CD4-positive, alpha-beta T cell (primary cell): Measurements from ENCODE around the gene HCN1. TPM values are rescaled to one million over a fixed set of nuclear protein-coding genes. Genes with fewer than 3 reads are reported as not detected.
"Not testable (repeated sequence)": the region's sequence is repeated elsewhere in the genome, so short reads cannot be mapped to it uniquely, and the experiment has no call there.

Experiments
- ATAC-seq: fragments of 200-7000 bp; cut with Tn5 transposase; one replicate; pipeline ENCODE4 v1.10.0; 2022; ENCODE audit warnings: mild to moderate bottlenecking; ENCODE audit not compliant: poor library complexity
- CTCF ChIA-PET: fragments of 350-600 bp; sonication (Branson Sonifier 250); formaldehyde crosslinking; loops from one replicate; lab custom pipeline; 2021; ENCODE audit warnings: antibody characterized with exemption, inconsistent platforms; lab: Charles Lee
- POLR2A ChIA-PET: fragments of 350-600 bp; sonication (Branson Sonifier 250); formaldehyde crosslinking; loops from one replicate; lab custom pipeline; 2021; ENCODE audit warnings: antibody characterized with exemption, inconsistent platforms; lab: Charles Lee
- DNase-seq, 14 experiments: peaks; one replicate each; pipeline ENCODE4 v3.0.0-alpha.2; 2013 to 2020; ENCODE audit warnings: mixed read lengths in 2 of 14
- H3K27ac ChIP-seq, 2 donors: one replicate each; pipeline versions ENCODE4 v1.5.1 to v1.7.0; 2013; ENCODE audit warnings: low read length in 2 of 2, low read depth in 1 of 2, mild to moderate bottlenecking in 1 of 2
- H3K27me3 ChIP-seq, 2 experiments: 1 replicate in 1 of 2; 2 replicates in 1 of 2; pipeline versions ENCODE4 v1.6.1 to v1.7.0; 2013; ENCODE audit warnings: low read length in 2 of 2, control low read depth in 1 of 2, mild to moderate bottlenecking in 1 of 2, moderate library complexity in 1 of 2; ENCODE audit not compliant: insufficient read depth in 2 of 2, control insufficient read depth in 1 of 2
- H3K36me3 ChIP-seq: one replicate; pipeline ENCODE4 v1.6.1; 2013; ENCODE audit warnings: low read length, control low read depth; ENCODE audit not compliant: insufficient read depth
- H3K4me1 ChIP-seq: one replicate; pipeline ENCODE4 v1.6.1; 2013; ENCODE audit warnings: low read length, control low read depth; ENCODE audit not compliant: insufficient read depth
- H3K4me3 ChIP-seq: one replicate; pipeline ENCODE4 v1.5.1; 2013; ENCODE audit warnings: mild to moderate bottlenecking, low read length, moderate library complexity
- H3K9me3 ChIP-seq, 2 experiments: 1 replicate in 1 of 2; 2 replicates in 1 of 2; pipeline versions ENCODE4 v1.6.1 to v1.7.0; 2013; ENCODE audit warnings: low read length in 2 of 2, mild to moderate bottlenecking in 2 of 2, control low read depth in 1 of 2, moderate library complexity in 1 of 2; ENCODE audit not compliant: control insufficient read depth in 1 of 2, insufficient read depth in 1 of 2
- H3K27ac Mint-ChIP-seq: one replicate; pipeline ENCODE4 v1.8.0; 2020; ENCODE audit warnings: mixed read lengths
- H3K27me3 Mint-ChIP-seq: one replicate; pipeline ENCODE4 v1.8.0; 2021; ENCODE audit warnings: mixed read lengths
- H3K36me3 Mint-ChIP-seq: one replicate; pipeline ENCODE4 v1.8.0; 2021; ENCODE audit warnings: low read depth, mixed read lengths
- H3K4me1 Mint-ChIP-seq: one replicate; pipeline ENCODE4 v1.8.0; 2021; ENCODE audit warnings: low read depth, mixed read lengths
- H3K4me3 Mint-ChIP-seq: one replicate; pipeline ENCODE4 v1.8.0; 2020; ENCODE audit warnings: mild to moderate bottlenecking, mixed read lengths
- H3K9me3 Mint-ChIP-seq: one replicate; pipeline ENCODE4 v1.8.0; 2020; ENCODE audit warnings: mixed read lengths
- intact Hi-C, 2 experiments: fragments of 100-400 bp; cut with DNase I in 1 of 2; cut with micrococcal nuclease in 1 of 2; formaldehyde crosslinking; loops; one replicate each; pipeline versions ENCODE4 v1.15.1 to v1.9.0; 2023 to 2025; cut with DNase I, micrococcal nuclease
- total RNA-seq, 174 experiments: library from RNA in 2 of 174; stranded (reverse) in 2 of 174; gene quantifications; one replicate each; pipeline ENCODE4 v1.2.3 and lab custom pipeline; 2021 to 2026
- TF ChIP-seq, protein P1 (sequence below): fragments of 200-600 bp; IDR thresholded peaks from one replicate; pipeline ENCODE4 v1.8.0; 2022; ENCODE audit warnings: antibody characterized with exemption, mild to moderate bottlenecking

HCN1 gene
- total RNA-seq, 2 experiments from 2014 or later, result not detected

DNA sequence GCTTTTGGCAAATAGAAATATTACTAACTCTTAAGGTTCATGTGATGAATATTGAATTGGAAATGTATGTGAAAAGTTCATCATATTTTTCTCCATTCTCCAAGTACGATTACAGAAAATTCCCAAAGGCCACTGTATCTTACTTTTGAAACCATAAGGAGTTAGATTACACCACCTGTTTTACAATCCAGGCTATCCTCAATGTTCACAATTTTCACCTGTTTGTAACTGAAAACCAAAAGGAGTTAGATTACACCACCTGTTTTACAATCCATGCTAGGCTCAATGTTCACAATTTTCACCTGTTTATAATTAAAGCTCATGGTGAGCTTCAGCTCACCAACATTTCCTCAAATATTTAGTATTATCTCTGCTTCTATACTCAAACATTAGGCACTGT is 188.0 kb downstream of the HCN1 start:
- ATAC-seq, result no peak

DNA sequence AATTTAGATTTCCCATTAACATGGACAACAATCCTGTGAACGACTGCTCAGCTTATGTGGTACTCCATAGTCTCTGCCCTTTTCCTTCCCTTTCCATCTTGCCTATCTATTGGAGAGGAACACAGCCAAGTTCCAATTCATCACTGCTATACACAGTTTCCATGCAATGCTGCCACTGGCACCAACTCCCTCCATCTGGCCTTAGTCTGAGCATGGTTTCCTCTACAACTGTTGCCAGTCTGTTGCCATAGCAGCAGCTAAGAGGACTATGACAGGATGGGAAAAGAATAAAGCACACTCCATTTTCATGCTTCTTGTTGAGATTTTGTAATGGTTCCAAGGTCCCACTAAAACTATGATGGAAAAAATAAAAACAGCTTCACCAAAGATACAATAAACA is 189.0 kb downstream of the HCN1 start:
- TF ChIP-seq, protein P1, sequence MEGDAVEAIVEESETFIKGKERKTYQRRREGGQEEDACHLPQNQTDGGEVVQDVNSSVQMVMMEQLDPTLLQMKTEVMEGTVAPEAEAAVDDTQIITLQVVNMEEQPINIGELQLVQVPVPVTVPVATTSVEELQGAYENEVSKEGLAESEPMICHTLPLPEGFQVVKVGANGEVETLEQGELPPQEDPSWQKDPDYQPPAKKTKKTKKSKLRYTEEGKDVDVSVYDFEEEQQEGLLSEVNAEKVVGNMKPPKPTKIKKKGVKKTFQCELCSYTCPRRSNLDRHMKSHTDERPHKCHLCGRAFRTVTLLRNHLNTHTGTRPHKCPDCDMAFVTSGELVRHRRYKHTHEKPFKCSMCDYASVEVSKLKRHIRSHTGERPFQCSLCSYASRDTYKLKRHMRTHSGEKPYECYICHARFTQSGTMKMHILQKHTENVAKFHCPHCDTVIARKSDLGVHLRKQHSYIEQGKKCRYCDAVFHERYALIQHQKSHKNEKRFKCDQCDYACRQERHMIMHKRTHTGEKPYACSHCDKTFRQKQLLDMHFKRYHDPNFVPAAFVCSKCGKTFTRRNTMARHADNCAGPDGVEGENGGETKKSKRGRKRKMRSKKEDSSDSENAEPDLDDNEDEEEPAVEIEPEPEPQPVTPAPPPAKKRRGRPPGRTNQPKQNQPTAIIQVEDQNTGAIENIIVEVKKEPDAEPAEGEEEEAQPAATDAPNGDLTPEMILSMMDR, result no peak
- no peak for ATAC-seq
- no peaks in the 10 kb centered on the region for H3K36me3 Mint-ChIP-seq
- DNase-seq, result no peak
- H3K4me3 Mint-ChIP-seq, result no peak overlapping the region
- H3K4me1 ChIP-seq, result no peaks in the 10 kb centered on the region
- H3K27ac Mint-ChIP-seq, result no peak overlapping the region
- H3K27ac ChIP-seq, result no peak overlapping the region
- no peaks in the 10 kb centered on the region for H3K27me3 Mint-ChIP-seq
- no peaks in the 10 kb centered on the region for H3K27me3 ChIP-seq
- CTCF ChIA-PET, result no interaction called here
- no peaks in the 10 kb centered on the region for H3K4me1 Mint-ChIP-seq
- no peaks in the 10 kb centered on the region for H3K9me3 ChIP-seq
- H3K36me3 ChIP-seq, result no peaks in the 10 kb centered on the region
- intact Hi-C loops, result no loop called here
- no peak overlapping the region for H3K4me3 ChIP-seq
- POLR2A ChIA-PET, result no interaction called here
- peaks cover 7% of the 10 kb centered on the region for H3K9me3 Mint-ChIP-seq

More for the DNA sequence above, 188.0 kb downstream of the HCN1 start:
- no peak for DNase-seq
- intact Hi-C loops, result no loop called here
- no peaks in the 10 kb centered on the region for H3K27me3 ChIP-seq
- CTCF ChIA-PET, result no interaction called here
- Mint-ChIP-seq H3K27me3 (no peaks in the 10 kb centered on the region), H3K4me3 (no peak overlapping the region), H3K36me3 (no peaks in the 10 kb centered on the region), H3K4me1 (no peaks in the 10 kb centered on the region), H3K27ac (no peak overlapping the region), H3K9me3 (peaks cover 5% of the 10 kb centered on the region)
- no peaks in the 10 kb centered on the region for H3K4me1 ChIP-seq
- POLR2A ChIA-PET, result no interaction called here
- H3K4me3 ChIP-seq, result no peak overlapping the region
- H3K27ac ChIP-seq, result no peak overlapping the region
- H3K36me3 ChIP-seq, result no peaks in the 10 kb centered on the region
- TF ChIP-seq, protein P1, result no peak
- no peaks in the 10 kb centered on the region for H3K9me3 ChIP-seq

DNA sequence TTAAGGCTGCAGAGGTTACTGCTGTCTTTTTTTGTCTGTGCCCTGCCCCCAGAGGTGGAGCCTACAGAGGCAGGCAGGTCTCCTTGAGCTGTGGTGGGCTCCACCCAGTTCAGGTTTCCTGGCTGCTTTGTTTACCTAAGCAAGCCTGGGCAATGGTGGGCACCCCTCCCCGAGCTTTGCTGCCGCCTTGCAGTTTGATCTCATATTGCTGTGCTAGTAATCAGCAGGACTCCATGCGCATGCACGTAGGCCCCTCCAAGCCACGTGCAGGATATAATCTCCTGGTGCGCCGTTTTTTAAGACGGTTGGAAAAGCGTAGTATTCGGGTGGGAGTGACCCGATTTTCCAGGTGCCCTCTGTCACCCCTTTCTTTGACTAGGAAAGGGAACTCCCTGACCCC is 197.2 kb downstream of the HCN1 start:
- H3K4me1 ChIP-seq, H3K4me1 Mint-ChIP-seq, ATAC-seq, H3K27me3 Mint-ChIP-seq, H3K4me3 ChIP-seq, H3K27ac Mint-ChIP-seq, H3K9me3 Mint-ChIP-seq, H3K4me3 Mint-ChIP-seq, H3K27ac ChIP-seq, H3K36me3 Mint-ChIP-seq, DNase-seq, H3K36me3 ChIP-seq, H3K27me3 ChIP-seq, CTCF ChIA-PET, intact Hi-C loops, POLR2A ChIA-PET: not testable (repeated sequence)
- H3K9me3 ChIP-seq, result peaks cover 0 to 13% of the 10 kb centered on the region in 2 experiments

DNA sequence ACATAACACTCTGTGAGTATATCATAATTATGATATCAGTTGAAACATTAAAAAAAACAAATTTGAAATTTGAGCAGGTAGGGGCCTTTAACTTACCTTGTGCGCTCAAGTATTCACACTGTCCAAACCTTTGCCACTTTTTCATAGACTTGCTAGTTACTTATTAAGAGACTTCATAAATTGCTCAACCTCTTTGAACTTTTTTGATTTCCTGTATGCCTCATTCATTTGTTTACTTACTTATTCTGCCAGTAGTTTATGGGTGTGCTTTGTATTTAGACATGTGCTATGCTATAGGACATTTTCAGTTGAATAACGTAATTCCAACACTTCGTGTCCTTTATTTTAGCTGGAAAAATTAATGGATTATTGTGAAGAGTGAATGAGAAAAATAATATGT is 204.8 kb downstream of the HCN1 start:
- Mint-ChIP-seq H3K9me3 (peaks cover 9% of the 10 kb centered on the region), H3K27me3 (no peaks in the 10 kb centered on the region), H3K4me3 (no peak overlapping the region), H3K4me1 (no peaks in the 10 kb centered on the region), H3K36me3 (no peaks in the 10 kb centered on the region), H3K27ac (no peak overlapping the region)
- intact Hi-C loops, result no loop called here
- no peaks in the 10 kb centered on the region for H3K36me3 ChIP-seq
- H3K27ac ChIP-seq, result no peak overlapping the region
- POLR2A ChIA-PET, result no interaction called here
- CTCF ChIA-PET, result interaction anchor here (0.6 kb wide), 1 partner anchor 36 kb away, joined by 3 read pairs; no protein-coding TSS in a partner anchor
- DNase-seq (no peak), ATAC-seq (no peak)
- H3K27me3 ChIP-seq, result no peaks in the 10 kb centered on the region
- H3K9me3 ChIP-seq, result peaks cover 0 to 5% of the 10 kb centered on the region in 2 experiments
- TF ChIP-seq, protein P1, result no peak
- no peaks in the 10 kb centered on the region for H3K4me1 ChIP-seq
- H3K4me3 ChIP-seq, result no peak overlapping the region
